ENCODE measurements around the gene CHST5.
A peak's percentile ranks its signal among the peaks of the same experiment; 100 is the strongest.
"Not testable (repeated sequence)": the region's sequence is repeated elsewhere in the genome, so short reads cannot be mapped to it uniquely, and the experiment has no call there.

CHST5 gene

DNA sequence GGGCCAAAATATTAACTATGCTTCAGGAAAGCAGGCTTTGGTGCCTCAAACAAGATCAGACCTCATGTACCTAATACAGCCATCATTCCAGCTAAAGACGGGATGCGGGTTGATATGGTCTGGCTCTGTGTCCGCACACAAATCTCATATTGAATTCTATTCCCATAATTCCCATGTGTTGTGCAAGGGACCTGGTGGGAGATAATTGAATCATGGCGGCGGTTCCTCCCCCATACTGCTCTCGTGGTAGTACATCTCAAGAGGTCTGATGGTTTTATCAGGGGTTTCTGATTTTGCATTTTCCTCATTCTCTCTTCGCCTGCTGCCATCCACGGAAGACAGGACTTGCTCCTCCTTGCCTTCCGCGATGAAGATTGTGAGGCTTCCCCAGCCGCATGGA, 21.6 kb downstream of the CHST5 start:
- Histone ChIP-seq H3K9me3 (no peaks in the 10 kb centered on the region), H3K4me1 (peaks cover 0 to 10% (median 7%) of the 10 kb centered on the region in 4 donors), H3K27ac (no peak overlapping the region), H3K36me3 (no peaks in the 10 kb centered on the region), H3K27me3 (no peaks in the 10 kb centered on the region), H3K4me3 (no peak overlapping the region)
- no peak for DNase-seq
- TF ChIP-seq, protein P1, sequence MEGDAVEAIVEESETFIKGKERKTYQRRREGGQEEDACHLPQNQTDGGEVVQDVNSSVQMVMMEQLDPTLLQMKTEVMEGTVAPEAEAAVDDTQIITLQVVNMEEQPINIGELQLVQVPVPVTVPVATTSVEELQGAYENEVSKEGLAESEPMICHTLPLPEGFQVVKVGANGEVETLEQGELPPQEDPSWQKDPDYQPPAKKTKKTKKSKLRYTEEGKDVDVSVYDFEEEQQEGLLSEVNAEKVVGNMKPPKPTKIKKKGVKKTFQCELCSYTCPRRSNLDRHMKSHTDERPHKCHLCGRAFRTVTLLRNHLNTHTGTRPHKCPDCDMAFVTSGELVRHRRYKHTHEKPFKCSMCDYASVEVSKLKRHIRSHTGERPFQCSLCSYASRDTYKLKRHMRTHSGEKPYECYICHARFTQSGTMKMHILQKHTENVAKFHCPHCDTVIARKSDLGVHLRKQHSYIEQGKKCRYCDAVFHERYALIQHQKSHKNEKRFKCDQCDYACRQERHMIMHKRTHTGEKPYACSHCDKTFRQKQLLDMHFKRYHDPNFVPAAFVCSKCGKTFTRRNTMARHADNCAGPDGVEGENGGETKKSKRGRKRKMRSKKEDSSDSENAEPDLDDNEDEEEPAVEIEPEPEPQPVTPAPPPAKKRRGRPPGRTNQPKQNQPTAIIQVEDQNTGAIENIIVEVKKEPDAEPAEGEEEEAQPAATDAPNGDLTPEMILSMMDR (IDR thresholded peaks at IDR 0.05) = no peak
- intact Hi-C loops (cut with DNase I; ENCODE audit: low total_unique reads) = no loop called here

DNA sequence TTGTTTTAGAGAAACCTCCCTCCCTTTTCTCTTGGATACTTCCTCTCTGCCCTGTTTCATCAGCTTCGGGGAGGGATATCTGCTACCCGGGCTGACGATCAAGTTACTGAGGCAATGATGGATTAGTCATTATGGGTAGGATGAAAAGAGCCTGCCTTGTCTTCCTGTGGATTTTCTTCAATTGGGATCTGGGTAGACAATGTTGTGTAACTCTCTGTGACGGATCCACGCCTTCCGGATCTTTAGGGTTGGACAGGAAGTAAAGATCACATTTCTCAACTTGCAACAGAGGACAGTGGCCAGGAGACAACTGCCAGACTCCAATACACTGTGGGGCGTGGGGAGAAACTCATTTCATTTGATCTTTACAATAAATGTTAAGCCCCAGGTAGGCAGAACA, 29.3 kb downstream of the CHST5 start:
- Histone ChIP-seq H3K27ac (no peak overlapping the region), H3K4me1 (peaks cover 0 to 8% (median 0%) of the 10 kb centered on the region in 4 donors), H3K36me3 (no peaks in the 10 kb centered on the region), H3K4me3 (no peak overlapping the region), H3K9me3 (no peaks in the 10 kb centered on the region), H3K27me3 (no peaks in the 10 kb centered on the region)
- TF ChIP-seq, protein P1 (IDR thresholded peaks at IDR 0.05) = no peak
- intact Hi-C loops (cut with DNase I; ENCODE audit: low total_unique reads) = no loop called here
- DNase-seq = peak; percentile 76 to 82

DNA sequence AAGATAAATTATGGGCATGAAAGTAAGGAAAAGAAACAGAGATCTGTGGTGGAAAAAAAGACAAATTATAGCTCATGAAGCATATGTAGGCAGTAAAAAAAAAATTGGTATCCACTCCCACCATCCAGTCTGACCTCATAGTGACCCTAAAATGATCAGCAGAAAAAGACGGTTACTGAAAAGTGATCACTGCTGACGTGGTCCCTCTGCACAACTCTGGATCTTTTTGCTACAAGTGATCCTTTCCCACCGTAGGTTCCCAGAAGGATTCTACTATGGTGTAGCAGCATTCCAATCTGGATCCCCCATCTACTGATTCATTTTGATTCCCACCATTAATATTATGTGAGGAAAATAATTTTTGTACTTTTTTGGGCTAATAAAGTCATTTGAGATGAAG, 29.8 kb downstream of the CHST5 start:
- no peaks in the 10 kb centered on the region for H3K9me3 ChIP-seq

DNA sequence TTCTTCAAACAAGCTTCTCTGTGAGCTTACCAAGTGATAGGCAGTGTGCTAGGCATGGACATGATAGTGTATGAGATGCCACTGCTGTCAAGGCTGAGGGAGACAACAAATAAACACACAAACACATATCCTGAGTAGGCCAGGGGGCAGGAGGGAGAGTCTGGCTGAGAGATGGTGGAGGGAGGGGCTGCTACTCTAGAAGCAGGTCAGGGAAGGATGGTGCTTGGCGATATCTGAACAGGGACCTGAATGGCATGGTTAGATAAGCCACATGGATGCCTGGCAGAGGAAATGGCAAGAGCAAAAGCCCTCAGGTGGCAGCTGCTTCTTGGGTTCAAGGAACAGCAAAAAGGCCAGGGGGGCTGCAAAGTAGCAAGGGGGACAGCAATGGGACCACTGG, 32.1 kb downstream of the CHST5 start:
- no peak for DNase-seq
- H3K27ac ChIP-seq = no peak overlapping the region
- intact Hi-C loops (cut with DNase I; ENCODE audit: low total_unique reads) = no loop called here
- H3K9me3 ChIP-seq = no peaks in the 10 kb centered on the region
- TF ChIP-seq, protein P1 (IDR thresholded peaks at IDR 0.05) = no peak
- no peak overlapping the region for H3K4me3 ChIP-seq
- peaks cover 0 to 24% (median 1%) of the 10 kb centered on the region in 4 donors for H3K4me1 ChIP-seq
- no peaks in the 10 kb centered on the region for H3K36me3 ChIP-seq
- no peaks in the 10 kb centered on the region for H3K27me3 ChIP-seq

More for the DNA sequence above, 29.8 kb downstream of the CHST5 start:
- Histone ChIP-seq H3K27ac (no peak overlapping the region), H3K36me3 (no peaks in the 10 kb centered on the region), H3K27me3 (no peaks in the 10 kb centered on the region), H3K4me1 (peaks cover 0 to 13% (median 1%) of the 10 kb centered on the region in 4 donors), H3K4me3 (no peak overlapping the region)
- DNase-seq = no peak
- TF ChIP-seq, protein P1 (IDR thresholded peaks at IDR 0.05) = no peak
- intact Hi-C loops (cut with DNase I; ENCODE audit: low total_unique reads) = no loop called here

DNA sequence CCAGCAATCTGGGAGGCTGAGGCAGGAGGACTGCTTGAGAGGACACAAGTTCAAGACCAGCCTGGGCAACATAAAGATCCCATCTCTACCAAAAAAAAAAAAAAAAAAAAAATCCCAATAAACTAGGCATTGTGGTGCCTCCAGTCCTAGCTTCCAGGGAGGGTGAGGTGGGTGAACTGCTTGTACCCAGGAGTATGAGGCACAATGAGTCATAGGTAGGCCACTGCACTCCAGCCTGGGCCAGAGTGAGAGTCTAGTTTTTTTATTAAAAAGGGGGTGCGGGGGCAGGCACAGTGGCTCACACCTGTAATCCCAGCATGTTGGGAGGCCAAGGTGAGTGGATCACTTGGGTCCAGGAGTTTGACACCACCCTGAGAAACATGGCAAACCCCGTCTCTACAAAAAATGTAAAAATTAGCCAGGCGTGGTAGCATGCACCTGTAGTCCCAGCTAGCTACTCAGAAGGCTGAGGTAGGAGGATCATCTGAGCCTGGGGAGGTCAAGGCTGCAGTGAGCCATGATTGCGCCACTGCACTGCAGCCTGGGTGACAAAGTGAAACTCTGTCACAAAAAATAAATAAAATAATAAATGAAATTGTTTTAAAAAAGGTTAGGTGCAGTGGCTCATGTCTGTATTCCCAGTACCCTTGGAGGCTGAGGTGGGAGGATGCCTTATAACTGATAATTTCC, 32.8 kb downstream of the CHST5 start:
- no peaks in the 10 kb centered on the region for H3K36me3 ChIP-seq
- H3K27me3 ChIP-seq = no peaks in the 10 kb centered on the region
- no peak overlapping the region for H3K27ac ChIP-seq
- DNase-seq = no peak
- H3K4me1 ChIP-seq = peaks cover 0 to 30% (median 7%) of the 10 kb centered on the region in 4 donors
- intact Hi-C loops (cut with DNase I; ENCODE audit: low total_unique reads) = no loop called here
- no peaks in the 10 kb centered on the region for H3K9me3 ChIP-seq
- H3K4me3 ChIP-seq = no peak overlapping the region
- TF ChIP-seq, protein P1 (IDR thresholded peaks at IDR 0.05) = no peak

DNA sequence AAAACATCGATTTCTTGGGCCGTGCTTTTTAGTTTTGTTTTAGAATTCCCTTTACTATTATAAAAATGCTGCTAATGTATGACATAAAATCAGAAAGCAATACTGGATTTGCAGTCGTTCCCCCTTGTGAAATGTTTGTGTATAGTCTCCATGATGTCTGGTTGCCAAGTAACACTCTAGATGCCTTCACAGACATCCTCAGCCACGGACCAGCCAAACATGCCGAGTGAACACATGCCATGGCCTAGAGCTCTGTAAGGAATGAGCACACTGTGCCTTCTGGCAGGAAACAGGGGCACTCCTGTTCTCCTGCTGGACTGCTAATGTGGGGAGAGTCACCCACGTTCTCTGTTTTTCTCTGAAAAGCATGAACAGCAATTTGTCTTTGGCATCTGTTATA, 34.1 kb downstream of the CHST5 start:
- H3K27me3 ChIP-seq; H3K9me3 ChIP-seq; intact Hi-C loops (cut with DNase I; ENCODE audit: low total_unique reads); H3K4me3 ChIP-seq; H3K36me3 ChIP-seq: not testable (repeated sequence)
- Histone ChIP-seq H3K4me1 (peaks cover 0 to 34% (median 7%) of the 10 kb centered on the region in 4 donors), H3K27ac (peak overlapping the region; percentile 58 to 62)
- DNase-seq = peak in 1 of 2 donors; percentile 80
